Measurements from ENCODE around the gene FAF1. TPM values are rescaled to one million over a fixed set of nuclear protein-coding genes. Genes with fewer than 3 reads are reported as not detected.

The FAF1 gene
- total and polyA plus RNA-seq, 2 of the 8 experiments (the other 6 are each of a cell fraction or from before 2014, with no cell fraction given), result 10.8 to 65.9 TPM

- no peak for FAIRE-seq
- CTCF ChIA-PET (ENCODE audit: partially characterized antibody), result no interaction called here
Measured at GRCh38 chr1:50476800-50477199, 483.3 kb downstream of the FAF1 start.

More at GRCh38 chr1:50476800-50477199, 483.3 kb downstream of the FAF1 start:
- H2AK5ac ChIP-seq (ENCODE audit: low read depth, low read length), result no peak overlapping the region
- H2BK12ac ChIP-seq (ENCODE audit: low read depth, low read length), result no peak overlapping the region
- H3K4me3 ChIP-seq (ENCODE audit: extremely low read depth in 1 of 4, insufficient read depth in 2 of 4, low read depth in 3 of 4, low read length in 4 of 4), result no peak overlapping the region
- H3K14ac ChIP-seq (ENCODE audit: insufficient read length), result no peak overlapping the region
- H3K18ac ChIP-seq (ENCODE audit: extremely low read depth, low read length), result no peak overlapping the region
- H2BK5ac ChIP-seq (ENCODE audit: low read depth, low read length), result no peak overlapping the region
- H3K23ac ChIP-seq (ENCODE audit: insufficient read length), result no peak overlapping the region
- no peak overlapping the region for H2AFZ ChIP-seq (ENCODE audit: low read length)
- no peaks in the 10 kb centered on the region for H3K9me3 ChIP-seq (ENCODE audit: insufficient read depth in 2 of 2, low read depth in 1 of 2, low read length in 1 of 2)
- no peaks in the 10 kb centered on the region; the same call in 1 of the 2 replicates for H3K23me2 ChIP-seq (ENCODE audit: low read depth, low read length)
- H2BK15ac ChIP-seq (ENCODE audit: low read length), result no peak overlapping the region
- no peak overlapping the region for H4K5ac ChIP-seq (ENCODE audit: insufficient read length, low read depth, low read length)
- no peak overlapping the region for H4K8ac ChIP-seq (ENCODE audit: extremely low read depth, insufficient read depth, low read length)
- no peak overlapping the region for H4K91ac ChIP-seq (replicated peaks; ENCODE audit: insufficient read length, low read length)
- no peaks in the 10 kb centered on the region for H4K20me1 ChIP-seq (replicated peaks in 1 of 2; ENCODE audit: control insufficient read depth in 1 of 2, insufficient read depth in 2 of 2, low read length in 2 of 2)
- WGBS, 2 experiments (ENCODE audit: extremely low coverage in 1 of 2, insufficient coverage in 1 of 2, insufficient read length in 1 of 2, insufficient replicate concordance in 2 of 2, low coverage in 1 of 2, low lambda C conversion rate in 2 of 2, missing lambda C conversion rate in 1 of 2), result 95% methylated on average over 1 of the region's 1 CpG; no CpG with 5 or more reads in 1 of the 2 experiments
- peaks cover 0 to 4% (median 0%) of the 10 kb centered on the region in 4 experiments; a peak in 2 of 7 replicates for H3K4me1 ChIP-seq (replicated peaks in 1 of 4; ENCODE audit: control insufficient read depth in 3 of 4, insufficient read depth in 4 of 4, low read length in 3 of 4)
- DNase-seq (ENCODE audit: low read depth in 1 of 2, low spot score in 2 of 2), result no peak
- H3K36me3 ChIP-seq (ENCODE audit: control insufficient read depth in 2 of 4, insufficient read depth in 4 of 4, low read length in 3 of 4), result no peaks in the 10 kb centered on the region
- TF ChIP-seq SP1 (IDR thresholded peaks at IDR 0.05; ENCODE audit: low read depth, low read length) (no peak), EZH2 (IDR thresholded peaks at IDR 0.05; ENCODE audit: low read depth, low read length, severe bottlenecking) (no peak), CBX8 (IDR thresholded peaks at IDR 0.05; ENCODE audit: borderline replicate concordance, low read depth, low read length) (no peak), BACH1 (IDR thresholded peaks at IDR 0.05; ENCODE audit: low read length) (no peak)
- no peak overlapping the region for H3K9ac ChIP-seq (replicated peaks in 1 of 4; ENCODE audit: extremely low read depth in 1 of 4, low read depth in 3 of 4, low read length in 3 of 4)
- H3K27ac ChIP-seq (ENCODE audit: low read depth, low read length), result no peak overlapping the region
- POLR2A ChIA-PET (ENCODE audit: partially characterized antibody), result no interaction called here
- H3K79me2 ChIP-seq (ENCODE audit: control insufficient read depth in 1 of 2, insufficient read depth in 2 of 2, low read length in 2 of 2), result no peaks in the 10 kb centered on the region
- no peak overlapping the region for H3K4ac ChIP-seq (replicated peaks; ENCODE audit: insufficient read length, low read depth, low read length)
- H3K4me2 ChIP-seq (ENCODE audit: insufficient read depth in 1 of 2, low read depth in 2 of 2, low read length in 2 of 2), result no peak overlapping the region
- H2BK20ac ChIP-seq (ENCODE audit: low read length), result no peak overlapping the region
- H3K56ac ChIP-seq (replicated peaks; ENCODE audit: insufficient read length, low read depth, low read length), result no peak overlapping the region
- H3K27me3 ChIP-seq (replicated peaks in 1 of 4; ENCODE audit: control insufficient read depth in 3 of 4, extremely low read depth in 1 of 4, insufficient read depth in 3 of 4, low read length in 3 of 4), result no peaks in the 10 kb centered on the region
- H2BK120ac ChIP-seq (replicated peaks; ENCODE audit: low read depth, low read length), result no peak overlapping the region
- H3K79me1 ChIP-seq (ENCODE audit: low read depth, low read length), result no peaks in the 10 kb centered on the region

All from H1 (cell line).